Gastroesophageal sphincter (tissue), 4 donors: ENCODE measurements around the gene MS4A18. TPM values are rescaled to one million over a fixed set of nuclear protein-coding genes. Genes with fewer than 3 reads are reported as not detected.

Experiments used
- ATAC-seq: fragments of 150-250 bp; one replicate; pipeline ENCODE4 v1.9.1; 2016; ENCODE audit warnings: mild to moderate bottlenecking, moderate library complexity
- H3K27ac ChIP-seq, 4 donors: fragments of 200-600 bp; sonication (generic) in 3 of 4; 1 replicate in 3 of 4; 2 replicates in 1 of 4; pipeline ENCODE4 v1.5.1; 2016 to 2019
- H3K27me3 ChIP-seq: fragments of 200-600 bp; sonication (generic); one replicate; pipeline ENCODE4 v1.5.1; 2019
- H3K36me3 ChIP-seq, 2 donors: fragments of 200-600 bp; sonication (generic); one replicate each; pipeline ENCODE4 v1.5.1; 2019; ENCODE audit warnings: control low read depth in 1 of 2
- H3K4me1 ChIP-seq, 3 donors: fragments of 200-600 bp; sonication (generic); 1 replicate in 2 of 3; 2 replicates in 1 of 3; pipeline ENCODE4 v1.5.1; 2016 to 2019; ENCODE audit warnings: control low read depth in 2 of 3
- H3K4me3 ChIP-seq, 2 donors: fragments of 200-600 bp; sonication (generic); one replicate each; pipeline ENCODE4 v1.5.1; 2019; ENCODE audit warnings: mild to moderate bottlenecking in 1 of 2, moderate library complexity in 1 of 2
- H3K9me3 ChIP-seq, 3 donors: fragments of 200-600 bp; sonication (generic); one replicate each; pipeline ENCODE4 v1.5.1; 2017 to 2019; ENCODE audit warnings: control low read depth in 2 of 3
- EP300 ChIP-seq: sonication (generic); formaldehyde crosslinking; IDR thresholded peaks from one replicate; pipeline ENCODE4 v1.6.1; 2017; ENCODE audit warnings: antibody characterized with exemption, mild to moderate bottlenecking
- POLR2A ChIP-seq, 2 donors: fragments of 450-650 bp; IDR thresholded peaks; one replicate each; pipeline ENCODE4 v1.6.1; 2017; ENCODE audit warnings: antibody characterized with exemption in 2 of 2, mild to moderate bottlenecking in 2 of 2, moderate library complexity in 1 of 2
- POLR2AphosphoS5 ChIP-seq: sonication (generic); formaldehyde crosslinking; IDR thresholded peaks from one replicate; pipeline ENCODE4 v1.6.1; 2017; ENCODE audit warnings: antibody characterized with exemption
- WGBS, 2 donors: methylation state at CpG; one replicate each; pipeline ENCODE4 v1.1.5; 2018; ENCODE audit warnings: low coverage in 1 of 2; 5-methylcytosine and 5-hydroxymethylcytosine counted together
- total RNA-seq, 4 donors: library from RNA; depleted of rRNA; stranded (reverse); fragments of >200 nt; gene quantifications; one replicate each; pipeline ENCODE4 v1.1.0, GENCODE V29; 2016
- TF ChIP-seq, protein P1 (sequence below), 4 experiments: fragments of 200-600 bp in 2 of 4; fragments of 450-650 bp in 2 of 4; sonication (generic) in 1 of 4; IDR thresholded peaks; one replicate each; pipeline ENCODE4 v1.5.1; 2017 to 2019; ENCODE audit warnings: antibody characterized with exemption in 4 of 4, mild to moderate bottlenecking in 2 of 4, moderate library complexity in 2 of 4

MS4A18 gene
- total RNA-seq, 4 donors from 2014 or later, result not detected

DNA sequence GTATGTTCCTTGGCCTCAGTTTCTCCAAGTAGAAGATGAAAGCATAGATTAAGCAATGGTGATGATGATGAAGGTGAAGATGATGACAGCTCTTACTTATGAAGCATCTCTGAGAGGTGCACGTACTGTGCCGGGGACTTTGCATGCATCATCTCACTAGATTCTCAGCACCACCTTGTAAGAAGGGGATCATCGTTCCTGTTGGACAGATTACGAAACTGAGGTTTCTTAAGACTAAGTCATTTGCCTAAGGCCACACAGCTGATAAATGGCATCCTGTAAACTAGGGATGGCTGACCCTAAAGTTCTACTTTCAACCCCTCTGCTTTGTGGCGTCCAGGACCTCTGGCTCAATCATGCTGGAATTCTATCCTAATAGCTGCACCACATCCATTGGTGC, 40.8 kb downstream of the MS4A18 start:
- TF ChIP-seq, protein P1, sequence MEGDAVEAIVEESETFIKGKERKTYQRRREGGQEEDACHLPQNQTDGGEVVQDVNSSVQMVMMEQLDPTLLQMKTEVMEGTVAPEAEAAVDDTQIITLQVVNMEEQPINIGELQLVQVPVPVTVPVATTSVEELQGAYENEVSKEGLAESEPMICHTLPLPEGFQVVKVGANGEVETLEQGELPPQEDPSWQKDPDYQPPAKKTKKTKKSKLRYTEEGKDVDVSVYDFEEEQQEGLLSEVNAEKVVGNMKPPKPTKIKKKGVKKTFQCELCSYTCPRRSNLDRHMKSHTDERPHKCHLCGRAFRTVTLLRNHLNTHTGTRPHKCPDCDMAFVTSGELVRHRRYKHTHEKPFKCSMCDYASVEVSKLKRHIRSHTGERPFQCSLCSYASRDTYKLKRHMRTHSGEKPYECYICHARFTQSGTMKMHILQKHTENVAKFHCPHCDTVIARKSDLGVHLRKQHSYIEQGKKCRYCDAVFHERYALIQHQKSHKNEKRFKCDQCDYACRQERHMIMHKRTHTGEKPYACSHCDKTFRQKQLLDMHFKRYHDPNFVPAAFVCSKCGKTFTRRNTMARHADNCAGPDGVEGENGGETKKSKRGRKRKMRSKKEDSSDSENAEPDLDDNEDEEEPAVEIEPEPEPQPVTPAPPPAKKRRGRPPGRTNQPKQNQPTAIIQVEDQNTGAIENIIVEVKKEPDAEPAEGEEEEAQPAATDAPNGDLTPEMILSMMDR (IDR thresholded peaks at IDR 0.05), result no peak
- no peak for TF ChIP-seq POLR2A (IDR thresholded peaks at IDR 0.05)
- no peak for TF ChIP-seq POLR2AphosphoS5
- TF ChIP-seq EP300, result no peak
- peaks cover 48% of the 10 kb centered on the region for H3K27me3 ChIP-seq
- no peaks in the 10 kb centered on the region for H3K4me1 ChIP-seq
- H3K9me3 ChIP-seq, result no peaks in the 10 kb centered on the region
- H3K27ac ChIP-seq, result no peak overlapping the region
- H3K4me3 ChIP-seq, result no peak overlapping the region
- no peaks in the 10 kb centered on the region for H3K36me3 ChIP-seq
- no peak for ATAC-seq
- 90% methylated on average over 5 of the region's 5 CpGs; no CpG with 5 or more reads in 1 of the 2 donors for WGBS, 2 donors

DNA sequence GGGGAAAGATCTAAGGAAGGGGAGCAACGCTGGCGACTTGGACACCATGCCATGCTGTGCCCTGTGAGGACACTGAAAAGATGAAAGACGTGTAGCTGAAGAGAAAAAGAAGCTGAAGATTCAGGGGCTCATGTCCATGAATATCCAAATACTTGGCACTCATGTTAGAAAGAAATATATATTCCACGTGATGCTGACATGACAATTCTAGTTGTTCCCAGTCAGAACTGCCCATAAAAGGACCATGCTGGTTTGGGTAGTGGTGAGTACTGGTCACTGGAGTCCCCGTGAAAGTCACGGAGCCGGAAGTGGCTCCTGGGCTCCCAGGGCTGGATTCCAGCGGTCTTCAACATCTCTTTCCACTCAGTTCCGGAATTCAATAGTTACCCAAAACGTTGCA, 42.0 kb downstream of the MS4A18 start:
- Histone ChIP-seq H3K4me3 (no peak overlapping the region), H3K9me3 (no peaks in the 10 kb centered on the region), H3K36me3 (no peaks in the 10 kb centered on the region), H3K27ac (no peak overlapping the region), H3K27me3 (peaks cover 48% of the 10 kb centered on the region), H3K4me1 (no peaks in the 10 kb centered on the region)
- WGBS, 2 donors, result 65 to 87% methylated on average over 10 of the region's 10 CpGs
- TF ChIP-seq, protein P1 (IDR thresholded peaks at IDR 0.05), result no peak
- TF ChIP-seq EP300 (no peak), POLR2A (IDR thresholded peaks at IDR 0.05) (no peak), POLR2AphosphoS5 (no peak)
- no peak for ATAC-seq

DNA sequence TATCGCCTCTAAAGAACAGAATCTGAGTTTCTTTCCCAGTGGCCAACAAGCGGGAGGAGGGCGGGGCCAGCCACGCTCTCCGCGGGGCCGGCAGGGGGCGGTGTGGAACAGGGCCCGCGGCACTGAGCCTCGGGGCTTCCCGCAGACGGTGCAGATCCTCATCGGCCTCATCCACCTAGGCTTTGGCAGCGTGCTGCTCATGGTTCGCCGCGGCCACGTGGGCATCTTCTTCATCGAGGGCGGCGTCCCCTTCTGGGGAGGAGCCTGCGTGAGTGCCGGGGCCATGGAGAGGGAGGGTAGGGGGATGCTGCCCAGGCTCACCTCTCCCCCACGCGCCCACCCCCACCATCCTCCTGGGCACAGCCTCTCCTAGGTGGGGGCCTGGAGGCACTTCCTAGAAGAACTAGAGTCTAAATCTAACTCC, 42.9 kb downstream of the MS4A18 start:
- Histone ChIP-seq H3K27ac (no peak overlapping the region), H3K4me3 (no peak overlapping the region), H3K36me3 (no peaks in the 10 kb centered on the region), H3K27me3 (peaks cover 48% of the 10 kb centered on the region), H3K9me3 (no peaks in the 10 kb centered on the region), H3K4me1 (no peaks in the 10 kb centered on the region)
- no CpG with 5 or more reads among the region's 26 CpGs for WGBS, 2 donors
- no peak for ATAC-seq
- no peak for TF ChIP-seq EP300
- TF ChIP-seq, protein P1 (IDR thresholded peaks at IDR 0.05), result no peak
- TF ChIP-seq POLR2AphosphoS5, result no peak
- no peak for TF ChIP-seq POLR2A (IDR thresholded peaks at IDR 0.05)

DNA sequence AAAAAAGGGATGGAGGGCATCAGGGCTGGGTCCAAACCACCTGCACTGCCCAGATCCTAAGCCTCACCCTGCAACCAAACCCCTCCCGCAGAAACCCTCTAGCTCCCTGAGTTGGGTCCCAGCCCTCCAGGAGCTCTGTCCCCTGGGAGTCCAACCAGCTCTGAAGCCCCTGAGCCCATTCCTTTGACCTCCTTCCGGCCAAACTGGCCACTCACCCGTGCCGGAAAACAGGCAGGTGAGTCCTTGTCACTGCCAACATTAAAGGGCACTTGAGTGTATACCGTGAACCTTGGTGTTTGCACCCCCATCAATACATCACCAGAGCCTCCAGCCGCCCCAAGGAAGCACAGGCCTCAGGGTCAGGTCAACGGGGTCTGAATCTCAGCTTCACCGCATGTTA, 43.7 kb downstream of the MS4A18 start:
- Histone ChIP-seq H3K9me3 (no peaks in the 10 kb centered on the region), H3K27me3 (peaks cover 43% of the 10 kb centered on the region), H3K4me1 (no peaks in the 10 kb centered on the region), H3K36me3 (no peaks in the 10 kb centered on the region), H3K4me3 (no peak overlapping the region), H3K27ac (no peak overlapping the region)
- ATAC-seq, result no peak
- TF ChIP-seq POLR2A (IDR thresholded peaks at IDR 0.05) (no peak), EP300 (no peak), POLR2AphosphoS5 (no peak)
- TF ChIP-seq, protein P1 (IDR thresholded peaks at IDR 0.05), result no peak
- WGBS, 2 donors, result 92% methylated on average over 5 of the region's 8 CpGs; no CpG with 5 or more reads in 1 of the 2 donors

DNA sequence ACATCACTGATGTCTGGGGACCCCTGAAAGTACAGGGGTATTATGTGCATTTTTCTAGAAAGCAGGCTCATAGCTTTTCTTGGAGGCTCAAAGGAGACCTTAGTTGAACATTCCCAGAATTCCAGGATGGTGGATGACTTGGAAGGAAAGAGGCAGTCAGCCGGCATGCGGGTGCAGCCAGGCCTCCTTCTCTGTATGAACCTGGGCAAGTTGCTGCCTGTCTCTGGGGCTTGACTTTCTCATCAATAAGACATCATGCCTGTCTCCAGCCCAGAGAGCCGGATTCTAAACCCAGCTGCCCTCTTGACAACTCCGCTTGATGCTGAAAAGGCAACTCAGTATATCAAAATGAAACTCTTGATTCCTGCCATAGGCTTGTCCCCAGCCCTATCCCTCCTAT, 44.8 kb downstream of the MS4A18 start:
- no peaks in the 10 kb centered on the region for H3K4me1 ChIP-seq
- no peak for ATAC-seq
- TF ChIP-seq EP300 (no peak), POLR2AphosphoS5 (no peak), POLR2A (IDR thresholded peaks at IDR 0.05) (no peak)
- TF ChIP-seq, protein P1 (IDR thresholded peaks at IDR 0.05), result no peak
- no peak overlapping the region for H3K4me3 ChIP-seq
- H3K9me3 ChIP-seq, result no peaks in the 10 kb centered on the region
- H3K27ac ChIP-seq, result no peak overlapping the region
- 20 to 60% methylated on average over 1 of the region's 4 CpGs for WGBS, 2 donors
- H3K27me3 ChIP-seq, result peaks cover 34% of the 10 kb centered on the region
- no peaks in the 10 kb centered on the region for H3K36me3 ChIP-seq
